Activated naive CD8-positive, alpha-beta T cell (primary cell): ENCODE results near the gene ERMARD.

Experiments used
- H3K27ac Mint-ChIP-seq: one replicate; pipeline ENCODE4 v1.8.0; 2021; ENCODE audit warnings: mixed read lengths
- H3K27me3 Mint-ChIP-seq: one replicate; pipeline ENCODE4 v1.8.0; 2021; ENCODE audit warnings: mixed read lengths
- H3K36me3 Mint-ChIP-seq: one replicate; pipeline ENCODE4 v1.8.0; 2021; ENCODE audit warnings: mixed read lengths
- H3K4me1 Mint-ChIP-seq: one replicate; pipeline ENCODE4 v1.8.0; 2021; ENCODE audit warnings: low read depth, mixed read lengths
- H3K4me3 Mint-ChIP-seq: one replicate; pipeline ENCODE4 v1.8.0; 2021; ENCODE audit warnings: mild to moderate bottlenecking, mixed read lengths
- H3K9me3 Mint-ChIP-seq: one replicate; pipeline ENCODE4 v1.8.0; 2021; ENCODE audit warnings: low read depth, mixed read lengths

Gene ERMARD

GRCh38 chr6:169810066-169810989 is 58.9 kb downstream of the ERMARD start:
- H3K27me3 Mint-ChIP-seq, result peaks cover 20% of the 10 kb centered on the region
- no peak overlapping the region for H3K27ac Mint-ChIP-seq
- H3K9me3 Mint-ChIP-seq, result no peaks in the 10 kb centered on the region
- no peaks in the 10 kb centered on the region for H3K36me3 Mint-ChIP-seq
- peaks cover 37% of the 10 kb centered on the region for H3K4me1 Mint-ChIP-seq
- H3K4me3 Mint-ChIP-seq, result no peak overlapping the region

GRCh38 chr6:169811072-169811471 is 59.6 kb downstream of the ERMARD start:
- Mint-ChIP-seq H3K27me3 (peaks cover 22% of the 10 kb centered on the region), H3K27ac (no peak overlapping the region), H3K9me3 (peaks cover under 1% of the 10 kb centered on the region), H3K4me1 (peaks cover 32% of the 10 kb centered on the region), H3K4me3 (no peak overlapping the region), H3K36me3 (no peaks in the 10 kb centered on the region)

DNA sequence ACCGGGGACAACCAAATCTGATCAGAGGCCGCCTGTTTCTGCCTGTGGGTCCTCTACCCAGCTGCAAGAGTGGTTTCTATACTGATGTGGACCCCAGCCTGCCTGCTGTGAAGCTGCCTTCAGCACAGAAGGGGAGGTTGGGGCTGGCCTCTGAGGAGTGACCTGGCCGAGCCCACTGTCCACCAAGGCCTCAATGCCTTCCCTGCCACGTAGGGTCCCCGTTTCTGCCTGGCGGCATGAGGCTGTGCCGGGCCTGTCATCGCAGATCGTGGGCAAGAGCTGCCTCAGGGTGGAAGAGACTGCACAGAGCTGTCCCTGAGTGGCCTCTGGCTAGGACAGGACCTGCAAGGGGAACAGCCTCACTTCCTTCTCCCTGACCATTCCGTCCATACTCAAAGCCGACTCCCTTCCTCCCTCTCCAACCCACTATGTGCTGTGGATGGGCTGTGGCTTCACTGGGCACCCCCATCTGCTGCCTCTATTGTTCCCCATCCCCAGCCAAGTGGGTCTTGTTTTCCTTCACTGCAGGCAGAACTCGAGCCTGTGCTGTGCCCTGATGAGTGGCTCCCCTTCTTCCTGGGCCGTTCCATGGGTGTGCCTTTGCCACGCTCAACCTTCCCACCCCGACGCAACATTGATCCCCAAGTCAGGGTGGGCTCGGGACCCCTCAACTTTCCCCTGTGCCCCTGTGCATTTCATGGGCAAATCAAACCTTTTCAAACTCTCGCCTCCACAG is 60.3 kb downstream of the ERMARD start:
- no peak overlapping the region for H3K4me3 Mint-ChIP-seq
- no peak overlapping the region for H3K27ac Mint-ChIP-seq
- H3K9me3 Mint-ChIP-seq, result peaks cover 4% of the 10 kb centered on the region
- peaks cover 26% of the 10 kb centered on the region for H3K4me1 Mint-ChIP-seq
- H3K36me3 Mint-ChIP-seq, result no peaks in the 10 kb centered on the region
- peaks cover 24% of the 10 kb centered on the region for H3K27me3 Mint-ChIP-seq

GRCh38 chr6:169812257-169812644 is 60.8 kb downstream of the ERMARD start:
- peaks cover 22% of the 10 kb centered on the region for H3K4me1 Mint-ChIP-seq
- no peaks in the 10 kb centered on the region for H3K36me3 Mint-ChIP-seq
- no peak overlapping the region for H3K27ac Mint-ChIP-seq
- H3K27me3 Mint-ChIP-seq, result peaks cover 30% of the 10 kb centered on the region
- peaks cover 4% of the 10 kb centered on the region for H3K9me3 Mint-ChIP-seq
- no peak overlapping the region for H3K4me3 Mint-ChIP-seq

DNA sequence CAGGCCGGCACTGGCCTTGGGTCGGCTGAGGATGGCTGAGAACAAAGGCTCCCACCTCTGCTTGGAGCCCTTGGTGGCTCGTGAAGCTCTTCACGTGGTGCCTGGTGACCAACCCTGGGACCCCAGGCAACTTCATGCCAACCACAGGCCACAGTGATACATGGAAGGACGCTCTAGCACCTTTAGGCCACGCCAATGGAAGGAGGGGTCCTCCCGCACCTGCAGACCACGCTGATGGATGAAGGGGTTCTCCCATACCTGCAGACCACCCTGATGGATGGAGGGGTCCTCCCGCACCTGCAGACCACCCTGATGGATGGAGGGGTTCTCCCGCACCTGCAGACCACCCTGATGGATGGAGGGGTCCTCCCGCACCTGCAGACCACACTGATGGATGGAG is 62.5 kb downstream of the ERMARD start:
- H3K27ac Mint-ChIP-seq, result no peak overlapping the region
- peaks cover 10% of the 10 kb centered on the region for H3K4me1 Mint-ChIP-seq
- peaks cover 40% of the 10 kb centered on the region for H3K27me3 Mint-ChIP-seq
- H3K36me3 Mint-ChIP-seq, result no peaks in the 10 kb centered on the region
- H3K9me3 Mint-ChIP-seq, result peaks cover 4% of the 10 kb centered on the region
- H3K4me3 Mint-ChIP-seq, result no peak overlapping the region

DNA sequence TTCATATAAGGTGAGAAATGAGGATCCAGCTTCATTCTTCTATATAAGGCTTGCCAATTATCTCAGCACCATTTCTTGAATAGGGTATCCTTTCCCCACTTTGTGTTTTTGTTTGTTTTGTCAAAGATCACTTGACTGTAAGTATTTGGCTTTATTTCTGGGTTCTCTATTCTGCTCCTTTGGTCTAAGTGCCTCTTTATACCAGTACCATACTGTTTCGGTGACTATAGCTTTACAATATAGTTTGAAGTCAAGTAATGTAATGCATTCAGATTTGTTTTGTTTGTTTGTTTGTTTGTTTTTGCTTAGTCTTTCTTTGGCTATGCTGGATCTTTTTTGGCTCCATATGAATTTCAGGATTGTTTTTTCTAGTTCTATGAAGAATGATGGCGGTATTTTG is 64.6 kb downstream of the ERMARD start:
- Mint-ChIP-seq H3K36me3 (no peaks in the 10 kb centered on the region), H3K9me3 (peaks cover 4% of the 10 kb centered on the region), H3K4me1 (no peaks in the 10 kb centered on the region), H3K4me3 (no peak overlapping the region), H3K27ac (no peak overlapping the region), H3K27me3 (peaks cover 45% of the 10 kb centered on the region)

DNA sequence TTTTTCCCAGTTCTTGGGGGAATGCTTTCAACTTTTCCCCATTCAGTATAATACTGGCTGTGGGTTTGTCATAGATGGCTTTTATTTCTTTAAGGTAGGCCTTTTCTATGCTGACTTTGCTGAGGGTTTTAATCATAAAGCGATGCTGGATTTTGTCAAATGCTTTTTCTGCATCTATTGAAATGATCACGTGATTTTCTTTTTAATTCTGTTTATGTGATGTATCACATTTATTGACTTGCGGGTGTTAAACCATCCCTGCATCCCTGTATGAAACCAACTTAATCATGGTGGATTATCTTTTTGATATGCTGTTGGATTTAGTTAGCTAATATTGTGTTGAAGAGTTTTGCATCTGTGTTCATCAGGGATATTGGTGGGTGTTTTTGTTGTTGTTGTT is 65.6 kb downstream of the ERMARD start:
- H3K27me3 Mint-ChIP-seq, result peaks cover 52% of the 10 kb centered on the region
- H3K9me3 Mint-ChIP-seq, result peaks cover 4% of the 10 kb centered on the region
- H3K27ac Mint-ChIP-seq, result no peak overlapping the region
- H3K36me3 Mint-ChIP-seq, result peaks cover 3% of the 10 kb centered on the region
- no peak overlapping the region for H3K4me3 Mint-ChIP-seq
- H3K4me1 Mint-ChIP-seq, result no peaks in the 10 kb centered on the region

- Mint-ChIP-seq H3K27ac (no peak overlapping the region), H3K4me3 (no peak overlapping the region), H3K27me3 (peaks cover 51% of the 10 kb centered on the region), H3K9me3 (peaks cover 4% of the 10 kb centered on the region), H3K4me1 (no peaks in the 10 kb centered on the region), H3K36me3 (peaks cover 3% of the 10 kb centered on the region)
Measured at GRCh38 chr6:169820358-169820757, 68.9 kb downstream of the ERMARD start.

GRCh38 chr6:169824021-169824420 is 72.6 kb downstream of the ERMARD start:
- H3K36me3 Mint-ChIP-seq, result peaks cover 3% of the 10 kb centered on the region
- no peaks in the 10 kb centered on the region for H3K9me3 Mint-ChIP-seq
- H3K4me1 Mint-ChIP-seq, result no peaks in the 10 kb centered on the region
- no peak overlapping the region for H3K27ac Mint-ChIP-seq
- peaks cover 36% of the 10 kb centered on the region for H3K27me3 Mint-ChIP-seq
- no peak overlapping the region for H3K4me3 Mint-ChIP-seq

DNA sequence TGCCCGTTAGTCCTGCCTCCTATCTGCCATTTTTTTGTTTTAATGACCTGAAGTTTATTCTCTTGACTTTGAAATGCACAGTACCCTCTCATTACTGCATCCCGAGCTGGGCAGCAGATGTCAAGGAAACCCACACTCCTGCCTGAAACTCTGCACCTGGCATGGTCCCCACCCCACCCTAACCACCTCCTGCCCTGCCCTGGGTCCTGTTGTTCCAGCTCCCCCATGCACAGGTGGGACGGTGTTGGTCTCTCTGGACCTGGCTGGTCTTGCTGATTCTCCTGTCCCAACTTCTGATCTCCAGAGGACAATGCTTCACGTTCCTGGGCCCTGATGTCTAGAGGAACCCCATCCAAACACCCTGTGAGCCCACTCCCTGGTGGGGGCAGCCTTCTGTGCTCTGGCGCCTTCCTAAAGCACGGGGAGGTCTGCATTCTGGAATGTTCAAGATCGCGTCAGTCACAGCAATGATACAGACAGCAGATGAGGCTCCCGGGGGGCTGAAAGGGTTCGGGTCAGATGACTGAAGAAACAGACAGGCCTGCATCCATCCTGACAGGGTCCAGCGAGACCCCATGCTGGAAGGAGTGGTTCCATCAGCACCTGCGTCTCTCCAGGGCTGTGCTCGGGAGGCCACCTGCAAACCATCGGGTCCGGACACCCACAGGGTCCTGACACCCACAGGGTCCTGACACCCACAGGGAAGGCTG is 73.6 kb downstream of the ERMARD start:
- peaks cover 3% of the 10 kb centered on the region for H3K36me3 Mint-ChIP-seq
- no peaks in the 10 kb centered on the region for H3K4me1 Mint-ChIP-seq
- peaks cover 35% of the 10 kb centered on the region for H3K27me3 Mint-ChIP-seq
- no peaks in the 10 kb centered on the region for H3K9me3 Mint-ChIP-seq
- H3K4me3 Mint-ChIP-seq, result no peak overlapping the region
- H3K27ac Mint-ChIP-seq, result no peak overlapping the region

GRCh38 chr6:169825558-169826225 is 74.3 kb downstream of the ERMARD start:
- no peak overlapping the region for H3K27ac Mint-ChIP-seq
- no peaks in the 10 kb centered on the region for H3K9me3 Mint-ChIP-seq
- peaks cover 3% of the 10 kb centered on the region for H3K36me3 Mint-ChIP-seq
- no peaks in the 10 kb centered on the region for H3K4me1 Mint-ChIP-seq
- H3K4me3 Mint-ChIP-seq, result no peak overlapping the region
- H3K27me3 Mint-ChIP-seq, result peaks cover 33% of the 10 kb centered on the region

DNA sequence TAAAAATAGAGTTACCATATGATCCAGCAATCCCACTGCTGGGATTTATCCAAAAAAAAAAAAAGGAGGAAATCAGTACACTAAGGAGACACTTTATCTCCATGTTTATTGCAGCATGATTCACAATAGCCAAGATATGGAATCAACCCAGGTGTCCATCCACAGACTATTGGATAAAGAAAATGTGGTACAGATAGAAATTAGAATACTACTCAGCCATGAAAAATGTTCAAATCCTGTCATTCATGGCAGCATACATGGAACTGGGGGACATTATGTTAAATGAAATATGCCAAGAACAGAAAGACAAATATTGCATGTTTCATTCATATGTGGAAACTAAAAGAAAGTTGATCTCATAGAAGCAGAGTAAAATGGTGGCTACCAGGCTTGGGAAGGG is 75.3 kb downstream of the ERMARD start:
- H3K27ac Mint-ChIP-seq, result no peak overlapping the region
- no peaks in the 10 kb centered on the region for H3K36me3 Mint-ChIP-seq
- H3K4me3 Mint-ChIP-seq, result no peak overlapping the region
- H3K9me3 Mint-ChIP-seq, result no peaks in the 10 kb centered on the region
- no peaks in the 10 kb centered on the region for H3K4me1 Mint-ChIP-seq
- peaks cover 33% of the 10 kb centered on the region for H3K27me3 Mint-ChIP-seq

- Mint-ChIP-seq H3K9me3 (no peaks in the 10 kb centered on the region), H3K4me3 (no peak overlapping the region), H3K27me3 (peaks cover 35% of the 10 kb centered on the region), H3K27ac (no peak overlapping the region), H3K36me3 (no peaks in the 10 kb centered on the region), H3K4me1 (no peaks in the 10 kb centered on the region)
Measured at GRCh38 chr6:169827290-169827717, 75.9 kb downstream of the ERMARD start.

DNA sequence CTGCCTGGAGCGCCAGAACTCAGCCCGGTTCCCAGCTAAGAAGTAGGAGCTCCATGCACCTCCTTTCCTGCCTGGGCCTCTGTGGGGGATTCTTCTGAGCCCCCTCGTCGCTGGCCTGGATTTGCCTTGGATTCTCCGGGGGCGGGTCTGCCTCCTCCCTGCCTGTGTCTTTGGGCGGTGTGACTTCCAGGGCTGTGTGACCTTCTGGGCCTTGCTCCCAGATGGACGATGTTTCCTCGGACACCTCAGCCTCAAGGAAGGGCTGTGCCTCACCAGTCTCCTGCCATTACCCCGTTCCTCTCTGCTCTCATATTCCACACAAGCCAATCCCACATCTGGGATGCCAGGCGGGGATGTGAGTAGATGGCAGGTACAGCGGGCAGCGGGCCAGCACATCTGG is 76.8 kb downstream of the ERMARD start:
- Mint-ChIP-seq H3K9me3 (no peaks in the 10 kb centered on the region), H3K36me3 (no peaks in the 10 kb centered on the region), H3K4me1 (no peaks in the 10 kb centered on the region), H3K27me3 (peaks cover 29% of the 10 kb centered on the region), H3K4me3 (no peak overlapping the region), H3K27ac (no peak overlapping the region)
